ENCODE results near the gene QPRT. TPM values are rescaled to one million over a fixed set of nuclear protein-coding genes. Genes with fewer than 3 reads are reported as not detected.

QPRT gene
- total and polyA plus RNA-seq, 2 of the 13 experiments (the other 11 are each of a cell fraction or from before 2014, with no cell fraction given): 130 to 218 TPM

DNA sequence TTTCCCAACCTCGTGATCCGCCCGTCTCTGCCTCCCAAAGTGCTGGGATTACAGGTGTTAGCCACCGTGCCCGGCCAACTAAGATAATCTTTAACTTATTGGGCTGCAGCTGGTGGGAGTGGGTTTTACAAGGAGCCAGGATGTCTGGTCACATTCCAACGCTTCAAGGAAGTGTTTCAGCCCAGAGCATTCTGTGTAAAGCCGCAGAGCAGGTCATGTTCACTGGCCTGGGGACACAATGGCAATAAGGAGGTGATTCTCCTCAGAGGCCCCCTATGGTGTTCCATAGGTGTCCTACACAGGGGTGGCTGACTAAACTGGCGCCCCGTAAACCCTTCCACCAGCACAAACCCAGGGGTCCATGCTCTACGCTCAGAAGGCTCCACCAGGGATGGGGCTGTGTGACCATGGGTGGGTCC is 1.2 kb downstream of the QPRT start:
- no peaks in the 10 kb centered on the region; a peak in 1 of 5 replicates for H3K27me3 ChIP-seq (ENCODE audit: control insufficient read depth in 1 of 2, insufficient read depth in 2 of 2, low read length in 2 of 2)
- H3K27ac ChIP-seq (ENCODE audit: extremely low read length, insufficient read depth, low read length): peak overlapping the region; percentile 99
- H3K79me2 ChIP-seq (ENCODE audit: insufficient read depth, low read length): peaks cover 38% of the 10 kb centered on the region
- no TSS peak for BruUV-seq (replicated peaks)
- H3K4me1 ChIP-seq (ENCODE audit: insufficient read depth, low read length): peaks cover 44% of the 10 kb centered on the region
- H3K9me3 ChIP-seq (ENCODE audit: low read length): no peaks in the 10 kb centered on the region
- no peak overlapping the region for H2AFZ ChIP-seq (ENCODE audit: low read length)
- H4K20me1 ChIP-seq (ENCODE audit: insufficient read depth, low read length): no peaks in the 10 kb centered on the region
- H3K4me3 ChIP-seq (replicated peaks in 1 of 3; ENCODE audit: insufficient read depth in 1 of 3, low read depth in 2 of 3, low read length in 3 of 3): peak overlapping the region; percentile 76 to 91 (median 81)
- H3K4me2 ChIP-seq (ENCODE audit: low read depth, low read length): peak overlapping the region; percentile 92
- intact Hi-C loops (cut with micrococcal nuclease; ENCODE audit: unreplicated experiment): no loop called here
- H3K9ac ChIP-seq (ENCODE audit: insufficient read depth, low read depth, low read length): peak overlapping the region; percentile 92
- WGBS (ENCODE audit: low lambda C conversion rate): 26% methylated on average over 10 of the region's 10 CpGs
- DNase-seq (ENCODE audit: low spot score) (peak; percentile 75), ATAC-seq (peak; percentile 6), FAIRE-seq (peak; percentile 46)
- CTCF ChIA-PET (ENCODE audit: low intra/inter-chr PET ratio, low total read pairs): no interaction called here
- POLR2A ChIA-PET: interaction anchor here (0.7 to 2.5 kb wide), 23 partner anchors 8 to 918 kb away, joined by 3 to 37 read pairs (median 8); partner anchors contain the start of genes ASPHD1, CDIPT, PAGR1 and SEZ6L2
- H3K36me3 ChIP-seq (replicated peaks in 1 of 2; ENCODE audit: control insufficient read depth in 1 of 2, insufficient read depth in 2 of 2, low read length in 2 of 2): peaks cover 2 to 24% of the 10 kb centered on the region in 2 experiments; a peak in 4 of 5 replicates
- in situ Hi-C loops (cut with HindIII; ENCODE audit: extremely low pct_ligation_motif_present, low pct_unique_long_range_greater_than_20kb): no loop called here
- TF ChIP-seq TEAD3 (CRISPR knock-in tag; optimal IDR thresholded peaks at IDR 0.05; ENCODE audit: borderline replicate concordance) (peak; percentile 90), ZNF564 (CRISPR knock-in tag; IDR thresholded peaks at IDR 0.05) (0 out of 2 replicates have a peak, but pooled peaks have one; percentile 18), ZNF460 (CRISPR knock-in tag; IDR thresholded peaks at IDR 0.05; ENCODE audit: borderline replicate concordance) (peak; percentile 99), ZNF766 (CRISPR knock-in tag; IDR thresholded peaks at IDR 0.05; ENCODE audit: borderline replicate concordance) (0 out of 2 replicates have a peak, but pooled peaks have one; percentile 7), ZNF441 (CRISPR knock-in tag; IDR thresholded peaks at IDR 0.05; ENCODE audit: borderline replicate concordance) (no peak), DNMT1 (CRISPR knock-in tag; IDR thresholded peaks at IDR 0.05) (peak; percentile 56; the same call in 1 of the 2 replicates), ZNF331 (CRISPR knock-in tag; IDR thresholded peaks at IDR 0.05) (peak; percentile 50), ELF3 (CRISPR knock-in tag; IDR thresholded peaks at IDR 0.05) (peak; percentile 70), KLF16 (CRISPR knock-in tag; IDR thresholded peaks at IDR 0.05) (0 out of 4 replicates have a peak, but pooled peaks of 1 of the 2 experiments have one; percentile 55), ZFY (CRISPR knock-in tag; IDR thresholded peaks at IDR 0.05) (0 out of 2 replicates have a peak, but pooled peaks have one; percentile 29), THAP11 (CRISPR knock-in tag; IDR thresholded peaks at IDR 0.05) (0 out of 2 replicates have a peak, but pooled peaks have one; percentile 27), TGIF2 (CRISPR knock-in tag; IDR thresholded peaks at IDR 0.05) (no peak), SALL2 (CRISPR knock-in tag; IDR thresholded peaks at IDR 0.05) (0 out of 2 replicates have a peak, but pooled peaks have one; percentile 23)
- TF ChIP-seq, protein P1, sequence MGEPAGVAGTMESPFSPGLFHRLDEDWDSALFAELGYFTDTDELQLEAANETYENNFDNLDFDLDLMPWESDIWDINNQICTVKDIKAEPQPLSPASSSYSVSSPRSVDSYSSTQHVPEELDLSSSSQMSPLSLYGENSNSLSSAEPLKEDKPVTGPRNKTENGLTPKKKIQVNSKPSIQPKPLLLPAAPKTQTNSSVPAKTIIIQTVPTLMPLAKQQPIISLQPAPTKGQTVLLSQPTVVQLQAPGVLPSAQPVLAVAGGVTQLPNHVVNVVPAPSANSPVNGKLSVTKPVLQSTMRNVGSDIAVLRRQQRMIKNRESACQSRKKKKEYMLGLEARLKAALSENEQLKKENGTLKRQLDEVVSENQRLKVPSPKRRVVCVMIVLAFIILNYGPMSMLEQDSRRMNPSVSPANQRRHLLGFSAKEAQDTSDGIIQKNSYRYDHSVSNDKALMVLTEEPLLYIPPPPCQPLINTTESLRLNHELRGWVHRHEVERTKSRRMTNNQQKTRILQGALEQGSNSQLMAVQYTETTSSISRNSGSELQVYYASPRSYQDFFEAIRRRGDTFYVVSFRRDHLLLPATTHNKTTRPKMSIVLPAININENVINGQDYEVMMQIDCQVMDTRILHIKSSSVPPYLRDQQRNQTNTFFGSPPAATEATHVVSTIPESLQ (CRISPR knock-in tag; conservative IDR thresholded peaks at IDR 0.05): no peak
- TF ChIP-seq, protein P2, sequence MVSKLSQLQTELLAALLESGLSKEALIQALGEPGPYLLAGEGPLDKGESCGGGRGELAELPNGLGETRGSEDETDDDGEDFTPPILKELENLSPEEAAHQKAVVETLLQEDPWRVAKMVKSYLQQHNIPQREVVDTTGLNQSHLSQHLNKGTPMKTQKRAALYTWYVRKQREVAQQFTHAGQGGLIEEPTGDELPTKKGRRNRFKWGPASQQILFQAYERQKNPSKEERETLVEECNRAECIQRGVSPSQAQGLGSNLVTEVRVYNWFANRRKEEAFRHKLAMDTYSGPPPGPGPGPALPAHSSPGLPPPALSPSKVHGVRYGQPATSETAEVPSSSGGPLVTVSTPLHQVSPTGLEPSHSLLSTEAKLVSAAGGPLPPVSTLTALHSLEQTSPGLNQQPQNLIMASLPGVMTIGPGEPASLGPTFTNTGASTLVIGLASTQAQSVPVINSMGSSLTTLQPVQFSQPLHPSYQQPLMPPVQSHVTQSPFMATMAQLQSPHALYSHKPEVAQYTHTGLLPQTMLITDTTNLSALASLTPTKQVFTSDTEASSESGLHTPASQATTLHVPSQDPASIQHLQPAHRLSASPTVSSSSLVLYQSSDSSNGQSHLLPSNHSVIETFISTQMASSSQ (IDR thresholded peaks at IDR 0.05; ENCODE audit: low read depth): 0 out of 2 replicates have a peak, but pooled peaks have one; percentile 1
- TF ChIP-seq, protein P2 (CRISPR knock-in tag; IDR thresholded peaks at IDR 0.05; ENCODE audit: borderline replicate concordance): peak; percentile 62; the same call in 1 of the 2 replicates
- TF ChIP-seq, protein P3, sequence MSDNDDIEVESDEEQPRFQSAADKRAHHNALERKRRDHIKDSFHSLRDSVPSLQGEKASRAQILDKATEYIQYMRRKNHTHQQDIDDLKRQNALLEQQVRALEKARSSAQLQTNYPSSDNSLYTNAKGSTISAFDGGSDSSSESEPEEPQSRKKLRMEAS (IDR thresholded peaks at IDR 0.05): peak; percentile 14; the same call in 1 of the 2 replicates
